HepG2 (cell line): ENCODE data around the gene CALY. TPM values are rescaled to one million over a fixed set of nuclear protein-coding genes. Genes with fewer than 3 reads are reported as not detected.

Experiments used
- ATAC-seq: fragments of 200-7000 bp; cut with Tn5 transposase; 3 replicates; pipeline ENCODE4 v1.9.1; 2020; ENCODE audit warnings: mild to moderate bottlenecking, moderate library complexity
- BruUV-seq: library from RNA; stranded (reverse); fragments of 400-500 nt; replicated peaks from 2 replicates; lab custom pipeline; 2021; lab: Mats Ljungman, UMichigan
- CTCF ChIA-PET: fragments of 300-600 bp; formaldehyde crosslinking; extraction: SDS; loops from one replicate; lab custom pipeline; 2021; ENCODE audit warnings: low total read pairs, inconsistent platforms, low intra/inter-chr PET ratio; lab: Yijun Ruan, JAX
- POLR2A ChIA-PET: fragments of 350-600 bp; sonication (Branson Sonifier 250); formaldehyde crosslinking; loops from one replicate; lab custom pipeline; 2020; ENCODE audit warnings: antibody characterized with exemption, inconsistent platforms; lab: Yijun Ruan, JAX
- DNase-seq: peaks from one replicate; pipeline ENCODE4 v3.0.0-alpha.2; 2015; ENCODE audit warnings: low spot score
- FAIRE-seq: peaks from 3 replicates; lab custom pipeline; 2011; peaks lifted over from hg19 to GRCh38; lab: Jason Lieb, UNC
- H2AFZ ChIP-seq: one replicate; pipeline ENCODE4 v1.6.1; 2011; ENCODE audit warnings: low read length, inconsistent platforms
- H3K27ac ChIP-seq: fragments of 300-600 bp; 3 replicates; pipeline ENCODE4 v1.8.0; 2011; ENCODE audit warnings: mixed run types, mild to moderate bottlenecking, mixed read lengths, low read length, inconsistent platforms; ENCODE audit not compliant: insufficient read depth; ENCODE audit errors: extremely low read length
- H3K27me3 ChIP-seq, 2 experiments: fragments of 200-600 bp in 1 of 2; 2 replicates in 1 of 2; 3 replicates in 1 of 2; pipeline versions ENCODE4 v1.6.0 to v1.8.0; 2011; ENCODE audit warnings: low read length in 2 of 2, mild to moderate bottlenecking in 2 of 2, moderate library complexity in 2 of 2, inconsistent platforms in 1 of 2; ENCODE audit not compliant: insufficient read depth in 2 of 2, control insufficient read depth in 1 of 2
- H3K36me3 ChIP-seq, 2 experiments: fragments of 200-600 bp in 1 of 2; replicated peaks in 1 of 2; 2 replicates in 1 of 2; 3 replicates in 1 of 2; pipeline versions ENCODE4 v1.5.1 to v1.8.0; 2011; ENCODE audit warnings: low read length in 2 of 2, inconsistent platforms in 1 of 2; ENCODE audit not compliant: insufficient read depth in 2 of 2, control insufficient read depth in 1 of 2
- H3K4me1 ChIP-seq: 2 replicates; pipeline ENCODE4 v1.5.1; 2012; ENCODE audit warnings: low read length, inconsistent platforms; ENCODE audit not compliant: insufficient read depth
- H3K4me2 ChIP-seq: 2 replicates; pipeline ENCODE4 v1.6.0; 2011; ENCODE audit warnings: low read depth, low read length, inconsistent platforms
- H3K4me3 ChIP-seq, 3 experiments: fragments of 200-600 bp in 1 of 3; sonication (generic), shearing (Covaris generic) in 1 of 3; replicated peaks in 1 of 3; 2 replicates each; pipeline ENCODE4 v1.5.1; 2011 to 2016; ENCODE audit warnings: low read length in 3 of 3, inconsistent platforms in 2 of 3, low read depth in 2 of 3, mild to moderate bottlenecking in 2 of 3, control low read depth in 1 of 3, mixed read lengths in 1 of 3; ENCODE audit not compliant: insufficient read depth in 1 of 3
- H3K79me2 ChIP-seq: one replicate; pipeline ENCODE4 v1.6.1; 2011; ENCODE audit warnings: low read length, inconsistent platforms; ENCODE audit not compliant: insufficient read depth
- H3K9ac ChIP-seq: 2 replicates; pipeline ENCODE4 v1.6.0; 2011; ENCODE audit warnings: mild to moderate bottlenecking, low read depth, low read length, inconsistent platforms; ENCODE audit not compliant: insufficient read depth
- H3K9me3 ChIP-seq: 2 replicates; pipeline ENCODE4 v1.5.1; 2012; ENCODE audit warnings: mild to moderate bottlenecking, low read length
- H4K20me1 ChIP-seq: 2 replicates; pipeline ENCODE4 v1.6.0; 2011; ENCODE audit warnings: inconsistent platforms, mild to moderate bottlenecking, low read length, moderate library complexity; ENCODE audit not compliant: insufficient read depth
- DPF2 ChIP-seq: sonication (generic); formaldehyde crosslinking; IDR thresholded peaks from 2 replicates; pipeline ENCODE4 v1.4.0; 2020; ENCODE audit warnings: mild to moderate bottlenecking, low read depth, missing genetic modification reagents, borderline replicate concordance
- EZH2 ChIP-seq: conservative IDR thresholded peaks from 2 replicates; pipeline ENCODE4 v1.6.1; 2012; ENCODE audit warnings: mild to moderate bottlenecking, low read depth, low read length, moderate library complexity
- FOXP1 ChIP-seq, 2 experiments: fragments of 450-650 bp in 1 of 2; IDR thresholded peaks; 2 replicates each; pipeline ENCODE4 v1.6.1; 2017 to 2018; ENCODE audit warnings: antibody characterized with exemption in 1 of 2
- FOXP4 ChIP-seq: sonication (generic); formaldehyde crosslinking; IDR thresholded peaks from 2 replicates; pipeline ENCODE4 v1.4.0; 2020; ENCODE audit warnings: missing genetic modification reagents
- HMG20B ChIP-seq: conservative IDR thresholded peaks from 2 replicates; pipeline ENCODE4 v1.6.1; 2016; ENCODE audit warnings: missing genetic modification reagents, missing compliant biosample characterization
- KAT2B ChIP-seq: fragments of 150-350 bp; IDR thresholded peaks from 2 replicates; pipeline ENCODE4 v1.6.1; 2014; ENCODE audit warnings: low read depth, low read length, borderline replicate concordance
- KLF15 ChIP-seq: sonication (generic); formaldehyde crosslinking; IDR thresholded peaks from 2 replicates; pipeline ENCODE4 v1.8.1; 2023; ENCODE audit warnings: borderline replicate concordance, mild to moderate bottlenecking, inconsistent platforms, missing genetic modification reagents, mixed read lengths
- NCOR1 ChIP-seq: fragments of 200-600 bp; sonication (generic); IDR thresholded peaks from 2 replicates; pipeline ENCODE4 v1.7.0; 2017; ENCODE audit warnings: antibody characterized with exemption, low read length, borderline replicate concordance
- NFATC3 ChIP-seq: sonication (generic); formaldehyde crosslinking; IDR thresholded peaks from 2 replicates; pipeline ENCODE4 v1.5.1; 2020; ENCODE audit warnings: mild to moderate bottlenecking, missing genetic modification reagents
- USF2 ChIP-seq, 2 experiments: sonication (generic) in 1 of 2; formaldehyde crosslinking in 1 of 2; IDR thresholded peaks; 2 replicates each; pipeline versions ENCODE4 v1.5.1 to v1.6.1; 2011 to 2020; ENCODE audit warnings: borderline replicate concordance in 1 of 2, low read depth in 1 of 2, low read length in 1 of 2, mild to moderate bottlenecking in 1 of 2, missing genetic modification reagents in 1 of 2, moderate library complexity in 1 of 2
- ZNF670 ChIP-seq: sonication (generic); formaldehyde crosslinking; IDR thresholded peaks from 2 replicates; pipeline ENCODE4 v1.8.0; 2022; ENCODE audit warnings: mild to moderate bottlenecking, missing genetic modification reagents, borderline replicate concordance
- WGBS: methylation state at CpG from one replicate; pipeline ENCODE4 v1.1.6; 2017; ENCODE audit warnings: low lambda C conversion rate; 5-methylcytosine and 5-hydroxymethylcytosine counted together
- in situ Hi-C: cut with HindIII; loops from 2 replicates; pipeline ENCODE4 v1.10.0; 2017; ENCODE audit warnings: low pct_unique_long_range_greater_than_20kb; ENCODE audit not compliant: extremely low pct_ligation_motif_present
- intact Hi-C: fragments of 100-400 bp; cut with micrococcal nuclease; formaldehyde crosslinking; loops from one replicate; pipeline ENCODE4 v1.10.0; 2022; ENCODE audit not compliant: unreplicated experiment
- polyA plus RNA-seq, 8 experiments: library from polyadenylated mRNA; depleted of rRNA in 3 of 8; stranded (reverse) in 7 of 8; unstranded in 1 of 8; fragments of >200 nt; fragmentation: Illumina TruSeq in 4 of 8; extraction: Trizol in 4 of 8; gene quantifications; 2 replicates each; pipeline versions ENCODE4 v1.2.1 to v1.2.3, GENCODE V29; 2011 to 2016; ENCODE audit warnings: low read depth in 4 of 8, missing spikeins in 1 of 8, mixed read lengths in 1 of 8; ENCODE audit not compliant: insufficient read depth in 1 of 8
- total RNA-seq, 5 experiments: library from RNA; depleted of rRNA; stranded (reverse); fragments of >200 nt; fragmentation: Illumina TruSeq; extraction: Trizol; gene quantifications; 2 replicates each; pipeline ENCODE4 v1.2.3, GENCODE V29; 2016; ENCODE audit warnings: low read depth in 1 of 5

Gene CALY
- total and polyA plus RNA-seq, 2 of the 13 experiments (the other 11 are each of a cell fraction or from before 2014, with no cell fraction given), result 0.08 TPM; not detected in 1

- H3K4me3 ChIP-seq, result no peak overlapping the region
- DNase-seq (no peak), ATAC-seq (no peak), FAIRE-seq (no peak)
- H3K9me3 ChIP-seq, result no peaks in the 10 kb centered on the region
- no peaks in the 10 kb centered on the region; a peak in 1 of 5 replicates for H3K27me3 ChIP-seq
- no peak overlapping the region for H3K9ac ChIP-seq
- WGBS, result 97% methylated on average over 22 of the region's 24 CpGs
- peaks cover 4% of the 10 kb centered on the region; the same call in 1 of the 2 replicates for H4K20me1 ChIP-seq
- no TSS peak for BruUV-seq
- TF ChIP-seq EZH2 (no peak), NFATC3 (CRISPR knock-in tag) (no peak), HMG20B (no peak), KLF15 (no peak)
- H3K4me2 ChIP-seq, result no peak overlapping the region
- no peak overlapping the region for H3K27ac ChIP-seq
- ChIA-PET CTCF (no interaction called here), POLR2A (no interaction called here)
- H3K4me1 ChIP-seq, result peaks cover 14% of the 10 kb centered on the region
- intact Hi-C loops, result no loop called here
- in situ Hi-C loops, result no loop called here
- H3K79me2 ChIP-seq, result no peaks in the 10 kb centered on the region
- no peak overlapping the region for H2AFZ ChIP-seq
- peaks cover 25 to 57% of the 10 kb centered on the region in 2 experiments; a peak in 4 of 5 replicates for H3K36me3 ChIP-seq
Observed at GRCh38 chr10:133282846-133283390, 53.8 kb downstream of the CALY start.

GRCh38 chr10:133281628-133282372, 54.9 kb downstream of the CALY start:
- CTCF ChIA-PET, result no interaction called here
- no peak for FAIRE-seq
- ATAC-seq, result no peak
- in situ Hi-C loops (no loop called here), intact Hi-C loops (no loop called here)
- DNase-seq, result no peak
- no TSS peak for BruUV-seq
- Histone ChIP-seq H3K4me2 (no peak overlapping the region), H2AFZ (no peak overlapping the region), H3K9me3 (no peaks in the 10 kb centered on the region), H3K27ac (no peak overlapping the region), H3K4me3 (no peak overlapping the region), H3K27me3 (no peaks in the 10 kb centered on the region; a peak in 1 of 5 replicates), H3K36me3 (peaks cover 23 to 54% of the 10 kb centered on the region in 2 experiments; a peak in 4 of 5 replicates), H3K9ac (no peak overlapping the region), H3K4me1 (peaks cover 23% of the 10 kb centered on the region), H3K79me2 (no peaks in the 10 kb centered on the region), H4K20me1 (peaks cover 7% of the 10 kb centered on the region; the same call in 1 of the 2 replicates)
- POLR2A ChIA-PET, result no interaction called here
- WGBS, result 93% methylated on average over 34 of the region's 38 CpGs
- TF ChIP-seq FOXP1 (IDR thresholded peaks at IDR 0.05), result no peak
- no peak for TF ChIP-seq FOXP1 (CRISPR knock-in tag; IDR thresholded peaks at IDR 0.05)
- TF ChIP-seq ZNF670 (CRISPR knock-in tag), result no peak
- no peak for TF ChIP-seq KAT2B
- TF ChIP-seq DPF2 (CRISPR knock-in tag), result no peak
- TF ChIP-seq USF2 (IDR thresholded peaks at IDR 0.05; ENCODE audit: low read depth, low read length), result no peak
- TF ChIP-seq USF2 (CRISPR knock-in tag; IDR thresholded peaks at IDR 0.05; ENCODE audit: borderline replicate concordance), result no peak
- no peak for TF ChIP-seq FOXP4 (CRISPR knock-in tag)
- no peak for TF ChIP-seq NCOR1
